Mucosa of stomach (tissue), 1 donor: ENCODE results near the gene PCSK1N.
"Not testable (repeated sequence)": the region's sequence is repeated elsewhere in the genome, so short reads cannot be mapped to it uniquely, and the experiment has no call there.

Experiments
- H3K27me3 ChIP-seq: one replicate; pipeline ENCODE4 v1.7.0; 2013; ENCODE audit warnings: mild to moderate bottlenecking, low read length; ENCODE audit not compliant: control insufficient read depth, insufficient read depth
- H3K36me3 ChIP-seq: one replicate; pipeline ENCODE4 v1.7.0; 2013; ENCODE audit warnings: low read length; ENCODE audit not compliant: control insufficient read depth, insufficient read depth
- H3K4me1 ChIP-seq: one replicate; pipeline ENCODE4 v1.7.0; 2013; ENCODE audit warnings: mild to moderate bottlenecking, low read length; ENCODE audit not compliant: control insufficient read depth, insufficient read depth
- H3K4me3 ChIP-seq: one replicate; pipeline ENCODE4 v1.7.0; 2013; ENCODE audit warnings: low read length
- H3K9ac ChIP-seq: one replicate; pipeline ENCODE4 v1.7.0; 2013; ENCODE audit warnings: mild to moderate bottlenecking, low read length, moderate library complexity
- H3K9me3 ChIP-seq: one replicate; pipeline ENCODE4 v1.7.0; 2013; ENCODE audit warnings: mild to moderate bottlenecking, low read length, moderate library complexity; ENCODE audit not compliant: control insufficient read depth
- donor health status: Pancreatic carcinoma.

Gene PCSK1N

GRCh38 chrX:48833542-48834138, 1.8 kb downstream of the PCSK1N start:
- Histone ChIP-seq H3K4me1 (no peaks in the 10 kb centered on the region), H3K9ac (no peak overlapping the region), H3K9me3 (no peaks in the 10 kb centered on the region), H3K4me3 (no peak overlapping the region), H3K27me3 (peaks cover 26% of the 10 kb centered on the region), H3K36me3 (no peaks in the 10 kb centered on the region)

- Histone ChIP-seq H3K9ac (no peak overlapping the region), H3K27me3 (peaks cover 26% of the 10 kb centered on the region), H3K36me3 (no peaks in the 10 kb centered on the region), H3K4me1 (no peaks in the 10 kb centered on the region), H3K4me3 (no peak overlapping the region), H3K9me3 (no peaks in the 10 kb centered on the region)
Measured at GRCh38 chrX:48831909-48832291, 3.5 kb downstream of the PCSK1N start.

GRCh38 chrX:48831136-48831908, 4.1 kb downstream of the PCSK1N start:
- Histone ChIP-seq H3K9ac (no peak overlapping the region), H3K27me3 (peaks cover 26% of the 10 kb centered on the region), H3K4me1 (no peaks in the 10 kb centered on the region), H3K36me3 (no peaks in the 10 kb centered on the region), H3K4me3 (no peak overlapping the region), H3K9me3 (no peaks in the 10 kb centered on the region)

GRCh38 chrX:48829016-48829735, 6.2 kb downstream of the PCSK1N start:
- Histone ChIP-seq H3K27me3 (peaks cover 15% of the 10 kb centered on the region), H3K4me3 (no peak overlapping the region), H3K36me3 (no peaks in the 10 kb centered on the region), H3K9me3 (no peaks in the 10 kb centered on the region), H3K4me1 (no peaks in the 10 kb centered on the region), H3K9ac (no peak overlapping the region)

- Histone ChIP-seq H3K36me3 (no peaks in the 10 kb centered on the region), H3K9me3 (no peaks in the 10 kb centered on the region), H3K27me3 (peaks cover 14% of the 10 kb centered on the region), H3K4me3 (no peak overlapping the region), H3K9ac (no peak overlapping the region), H3K4me1 (no peaks in the 10 kb centered on the region)
Measured at GRCh38 chrX:48827654-48827968, 7.8 kb downstream of the PCSK1N start.

GRCh38 chrX:48826876-48827653, 8.3 kb downstream of the PCSK1N start:
- no peak overlapping the region for H3K9ac ChIP-seq
- peaks cover 14% of the 10 kb centered on the region for H3K27me3 ChIP-seq
- no peak overlapping the region for H3K4me3 ChIP-seq
- no peaks in the 10 kb centered on the region for H3K36me3 ChIP-seq
- H3K4me1 ChIP-seq: no peaks in the 10 kb centered on the region
- H3K9me3 ChIP-seq: no peaks in the 10 kb centered on the region

- Histone ChIP-seq H3K4me1 (no peaks in the 10 kb centered on the region), H3K36me3 (no peaks in the 10 kb centered on the region), H3K4me3 (no peak within 1 kb of the TSS), H3K27me3 (peaks cover 9% of the 10 kb centered on the region), H3K9ac (no peak within 1 kb of the TSS), H3K9me3 (no peaks in the 10 kb centered on the region)
Measured at GRCh38 chrX:48826135-48826875, 9.1 kb downstream of the PCSK1N start, which contains the start of gene ERAS. TSS of gene ERAS (plus strand) at chrX:48826513. CDS start at chrX:48829124, 2,611 bp downstream.

GRCh38 chrX:48824066-48824465, 11.3 kb downstream of the PCSK1N start:
- H3K27me3 ChIP-seq: no peaks in the 10 kb centered on the region
- no peak overlapping the region for H3K4me3 ChIP-seq
- H3K9ac ChIP-seq: no peak overlapping the region
- H3K9me3 ChIP-seq: no peaks in the 10 kb centered on the region
- H3K36me3 ChIP-seq: no peaks in the 10 kb centered on the region
- no peaks in the 10 kb centered on the region for H3K4me1 ChIP-seq

GRCh38 chrX:48823053-48823452, 12.4 kb downstream of the PCSK1N start:
- H3K4me3 ChIP-seq: no peak overlapping the region
- H3K4me1 ChIP-seq: no peaks in the 10 kb centered on the region
- H3K36me3 ChIP-seq: no peaks in the 10 kb centered on the region
- H3K27me3 ChIP-seq: no peaks in the 10 kb centered on the region
- H3K9me3 ChIP-seq: no peaks in the 10 kb centered on the region
- no peak overlapping the region for H3K9ac ChIP-seq

- H3K4me1 ChIP-seq, H3K36me3 ChIP-seq, H3K9ac ChIP-seq, H3K27me3 ChIP-seq, H3K9me3 ChIP-seq, H3K4me3 ChIP-seq: not testable (repeated sequence)
Measured at GRCh38 chrX:48819394-48819793, 16.0 kb downstream of the PCSK1N start.

GRCh38 chrX:48818866-48819265, 16.5 kb downstream of the PCSK1N start:
- H3K36me3 ChIP-seq: no peaks in the 10 kb centered on the region
- no peak overlapping the region for H3K9ac ChIP-seq
- no peak overlapping the region for H3K4me3 ChIP-seq
- no peaks in the 10 kb centered on the region for H3K4me1 ChIP-seq
- H3K9me3 ChIP-seq: no peaks in the 10 kb centered on the region
- no peaks in the 10 kb centered on the region for H3K27me3 ChIP-seq
